Skin of body (tissue), 2 donors: ENCODE results near the gene POU2AF1. TPM values are rescaled to one million over a fixed set of nuclear protein-coding genes. Genes with fewer than 3 reads are reported as not detected.
A peak's percentile ranks its signal among the peaks of the same experiment; 100 is the strongest.

Experiments used
- DNase-seq: peaks from one replicate; lab custom pipeline; 2025; lab: John Stamatoyannopoulos, UW
- total RNA-seq: library from RNA; depleted of rRNA; stranded (reverse); fragments of >200 nt; gene quantifications from one replicate; pipeline ENCODE4 v1.2.3, GENCODE V29; 2014

The POU2AF1 gene
- 0.10 TPM for total RNA-seq

GRCh38 chr11:111378861-111379601 lies at the start of gene POU2AF1:
Gene POU2AF1, minus strand, starts transcription at chr11:111379275. Its CDS starts 98 bp downstream, at chr11:111379177.
- DNase-seq: no peak

- no peak for DNase-seq
Measured at GRCh38 chr11:111428113-111428876, 49.2 kb upstream of the POU2AF1 start.

GRCh38 chr11:111427471-111427912 lies 48.4 kb upstream of the POU2AF1 start:
- no peak for DNase-seq

- DNase-seq: peak; percentile 4
Measured at GRCh38 chr11:111426617-111427016, 47.5 kb upstream of the POU2AF1 start.

- no peak for DNase-seq
Measured at GRCh38 chr11:111423250-111423615, 44.2 kb upstream of the POU2AF1 start.

GRCh38 chr11:111422494-111423249 lies 43.6 kb upstream of the POU2AF1 start:
- no peak for DNase-seq

- no peak for DNase-seq
Measured at GRCh38 chr11:111421251-111421650, 42.2 kb upstream of the POU2AF1 start.

GRCh38 chr11:111419641-111420327 lies 40.7 kb upstream of the POU2AF1 start:
- DNase-seq: no peak

- DNase-seq: no peak
Measured at GRCh38 chr11:111419181-111419580, 40.1 kb upstream of the POU2AF1 start.

GRCh38 chr11:111418436-111418787 lies 39.3 kb upstream of the POU2AF1 start:
- DNase-seq: no peak

- peak; percentile 57 for DNase-seq
Measured at GRCh38 chr11:111417766-111418435, 38.8 kb upstream of the POU2AF1 start.

- DNase-seq: no peak
Measured at GRCh38 chr11:111417011-111417765, 38.1 kb upstream of the POU2AF1 start.

GRCh38 chr11:111416231-111416960 lies 37.3 kb upstream of the POU2AF1 start:
- DNase-seq: no peak

GRCh38 chr11:111414936-111415335 lies 35.9 kb upstream of the POU2AF1 start:
- no peak for DNase-seq

GRCh38 chr11:111414267-111414931 lies 35.3 kb upstream of the POU2AF1 start:
- no peak for DNase-seq

- DNase-seq: no peak
Measured at GRCh38 chr11:111413849-111414248, 34.8 kb upstream of the POU2AF1 start.

- no peak for DNase-seq
Measured at GRCh38 chr11:111412293-111412692, 33.2 kb upstream of the POU2AF1 start.

- DNase-seq: no peak
Measured at GRCh38 chr11:111411456-111411855, 32.4 kb upstream of the POU2AF1 start.

GRCh38 chr11:111410951-111411350 lies 31.9 kb upstream of the POU2AF1 start:
- DNase-seq: no peak
